Fibroblast of skin of right biceps (primary cell): ENCODE data around the gene OVAAL.
A peak's percentile ranks its signal among the peaks of the same experiment; 100 is the strongest.

Source experiments
- DNase-seq: peaks from one replicate; pipeline ENCODE4 v3.0.0-alpha.2; 2013

Gene OVAAL

GRCh38 chr1:180558664-180559063, at the start of gene OVAAL:
TSS of gene OVAAL (plus strand) at chr1:180558964.
- no peak for DNase-seq

- no peak for DNase-seq
These were observed 47.9 kb upstream of the OVAAL start for GRCh38 chr1:180510882-180511281.

DNA sequence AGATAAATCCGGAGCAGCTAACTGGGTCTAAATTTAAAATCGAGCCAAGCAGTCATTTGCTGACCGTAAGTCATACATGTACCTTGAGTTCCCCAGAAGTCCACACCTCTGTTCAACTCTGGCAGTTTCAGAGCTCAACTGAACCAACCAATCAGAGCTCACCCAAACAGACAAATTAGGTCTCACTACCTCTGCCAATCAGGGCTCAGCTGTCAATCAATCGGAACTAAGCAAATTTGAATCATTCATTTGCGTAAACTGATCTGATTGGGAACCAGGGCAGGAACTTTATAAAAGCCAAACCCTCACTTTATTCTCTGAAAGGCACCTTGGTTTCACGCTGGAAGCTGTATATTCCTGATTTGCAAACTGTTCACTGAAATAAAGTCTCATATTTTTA, 45.2 kb upstream of the OVAAL start:
- no peak for DNase-seq

- DNase-seq, result no peak
These were observed 43.4 kb upstream of the OVAAL start for GRCh38 chr1:180515364-180515763.

DNA sequence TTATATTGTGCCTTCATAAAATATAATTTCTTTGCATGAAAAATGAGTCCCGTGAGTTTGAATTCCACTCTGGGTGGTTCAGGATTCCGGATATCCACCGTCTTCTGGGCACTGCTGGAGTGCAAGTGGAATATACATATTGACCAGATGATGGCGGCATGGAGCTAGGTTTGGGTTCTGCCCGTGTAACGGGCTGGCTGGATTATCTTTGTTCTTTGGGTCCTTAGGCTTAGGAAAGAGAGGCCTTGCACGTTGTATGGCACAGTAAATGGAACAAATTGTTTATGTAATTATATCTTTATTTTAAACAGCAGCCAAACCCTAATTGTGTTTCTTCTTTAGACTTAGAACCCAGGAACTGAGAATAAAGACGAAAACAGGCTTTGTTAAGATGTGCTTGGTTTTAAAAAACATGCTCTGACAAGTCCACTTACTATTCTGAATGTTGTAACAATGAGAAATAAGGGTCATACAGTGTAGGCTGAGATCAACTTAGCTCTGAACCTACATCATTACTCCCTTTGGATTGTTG, 42.8 kb upstream of the OVAAL start:
- DNase-seq, result peak; percentile 70

DNA sequence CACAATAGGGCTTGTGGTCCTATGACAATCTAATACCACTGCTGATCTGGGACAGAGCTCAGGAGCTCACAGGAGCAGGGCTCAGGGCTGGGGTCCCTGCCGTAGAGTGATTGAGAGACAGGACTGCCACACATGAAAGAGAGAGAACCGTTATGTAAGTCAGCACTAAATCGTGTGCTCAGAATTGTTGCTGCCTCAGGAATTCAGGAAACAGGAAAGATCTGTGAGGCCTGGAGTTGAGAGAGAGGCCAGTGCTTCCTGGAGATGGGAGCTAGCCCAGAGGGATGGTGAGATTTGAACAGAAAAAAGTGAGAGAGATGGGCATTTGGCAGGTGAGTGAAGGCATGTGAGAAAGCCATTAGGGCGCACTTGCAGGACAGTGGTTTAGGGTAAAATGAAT, 38.9 kb upstream of the OVAAL start:
- DNase-seq, result no peak

DNA sequence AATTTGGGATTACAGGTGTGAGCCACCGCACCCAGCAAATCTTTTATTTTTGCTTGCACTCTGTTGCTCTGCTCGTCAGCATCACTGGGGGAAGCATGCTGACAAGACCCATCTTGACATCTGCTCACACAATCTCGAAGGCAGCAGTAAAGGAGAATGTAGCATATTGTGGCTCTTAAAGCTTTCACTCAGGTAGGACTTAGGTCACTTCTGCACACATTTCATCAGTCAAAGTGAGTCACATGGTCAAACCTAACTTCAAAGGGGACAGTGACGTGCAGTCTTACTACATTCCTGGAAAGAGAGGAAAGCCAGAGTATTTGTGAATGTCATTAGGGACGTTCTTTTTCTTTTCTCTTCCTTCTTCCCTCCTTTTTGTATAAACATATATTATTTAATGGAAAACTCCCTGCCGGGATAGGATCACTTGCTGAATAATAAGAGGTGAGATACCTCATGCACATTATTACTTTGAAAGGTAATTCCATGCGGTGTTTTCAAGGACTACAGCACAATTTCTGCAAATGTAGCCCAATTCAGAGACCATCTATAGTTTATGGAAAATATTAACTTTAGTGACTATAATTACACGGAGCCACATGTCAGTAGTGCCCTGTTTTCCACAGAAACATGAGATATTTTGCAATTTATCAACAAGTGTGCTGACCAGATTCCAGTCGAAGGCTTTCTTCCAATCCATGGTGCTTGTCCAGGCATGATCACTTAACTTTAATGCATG, 37.1 kb upstream of the OVAAL start:
- DNase-seq, result peak; percentile 61

GRCh38 chr1:180522213-180522515, 36.6 kb upstream of the OVAAL start:
- DNase-seq, result no peak

- no peak for DNase-seq
These were observed 34.4 kb upstream of the OVAAL start for GRCh38 chr1:180524160-180524914.

- DNase-seq, result no peak
These were observed 33.6 kb upstream of the OVAAL start for GRCh38 chr1:180524915-180525714.

DNA sequence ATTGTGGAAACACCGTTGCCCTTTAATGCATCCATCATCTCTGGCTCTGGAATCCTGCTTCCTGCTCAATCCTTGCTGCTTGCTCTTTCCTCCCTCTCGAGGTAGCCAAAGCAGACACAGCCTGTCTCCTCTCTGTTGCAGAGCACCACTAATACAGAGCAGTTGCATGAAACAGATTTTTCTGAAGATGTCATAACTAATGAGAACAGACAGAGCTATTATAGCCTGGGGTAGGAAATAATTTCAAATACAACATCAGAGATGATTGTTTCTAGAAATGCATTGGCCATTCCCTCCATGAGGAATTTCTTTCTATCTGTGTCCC, 33.1 kb upstream of the OVAAL start:
- no peak for DNase-seq

DNA sequence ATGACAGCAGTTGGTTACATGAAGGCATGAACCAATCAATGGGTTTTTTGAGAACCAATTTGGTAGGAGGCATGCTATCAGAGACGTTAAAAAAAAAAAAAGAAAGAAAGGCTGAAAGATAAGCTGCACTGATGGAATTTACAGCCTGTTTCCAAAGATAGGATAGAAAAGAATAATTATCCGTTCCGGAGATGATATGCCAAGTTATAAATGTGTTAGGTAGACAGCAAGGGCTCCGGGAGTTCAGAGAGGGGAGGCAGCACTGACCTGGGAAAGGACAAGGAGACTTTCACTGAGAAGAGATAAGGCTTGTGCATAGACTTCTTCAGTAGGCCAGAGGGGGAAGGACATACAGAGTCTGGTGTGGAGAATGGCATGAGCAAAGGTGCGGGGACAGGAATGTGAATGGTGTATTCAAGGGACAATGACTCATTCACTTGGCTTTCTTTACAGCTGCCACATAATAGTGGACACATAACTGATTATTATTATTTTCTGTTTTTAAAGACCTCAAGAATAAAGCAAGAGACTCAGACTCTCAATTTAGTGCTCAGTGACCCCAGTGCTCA, 31.6 kb upstream of the OVAAL start:
- peak; percentile 51 for DNase-seq

DNA sequence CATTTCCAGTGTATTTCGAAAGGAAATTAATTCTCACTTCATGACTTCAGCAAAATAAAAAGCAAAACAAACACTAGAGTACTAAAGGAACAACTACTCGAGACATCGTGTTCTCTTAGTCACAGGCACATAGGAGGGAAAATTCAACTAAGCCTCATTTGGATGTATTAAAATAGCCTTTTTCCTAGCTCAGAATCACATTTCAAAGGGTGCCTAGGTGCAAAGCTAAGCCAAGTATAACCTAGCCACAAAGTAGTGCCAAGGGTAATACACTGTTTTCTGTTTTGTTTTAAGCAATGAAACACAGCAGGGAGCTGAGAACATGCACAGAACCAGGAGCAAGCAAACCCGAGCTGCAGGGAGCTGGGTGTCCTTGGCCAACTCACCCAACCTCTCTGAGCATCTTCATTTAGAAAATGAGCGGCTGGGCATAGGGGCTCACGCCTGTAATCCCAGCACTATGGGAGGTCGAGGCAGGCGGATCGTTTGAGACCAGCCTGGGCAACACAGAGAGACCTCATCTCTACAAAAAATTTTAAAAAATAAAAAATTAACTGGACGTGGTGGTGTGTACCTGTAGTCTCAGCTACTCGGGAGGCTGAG, 29.8 kb upstream of the OVAAL start:
- no peak for DNase-seq

GRCh38 chr1:180530501-180530900, 28.3 kb upstream of the OVAAL start:
- peak; percentile 57 for DNase-seq

GRCh38 chr1:180532854-180533253, 25.9 kb upstream of the OVAAL start:
- no peak for DNase-seq

- DNase-seq, result peak; percentile 53
These were observed 25.3 kb upstream of the OVAAL start for GRCh38 chr1:180533266-180533987.

GRCh38 chr1:180534214-180534613, 24.6 kb upstream of the OVAAL start:
- DNase-seq, result no peak

DNA sequence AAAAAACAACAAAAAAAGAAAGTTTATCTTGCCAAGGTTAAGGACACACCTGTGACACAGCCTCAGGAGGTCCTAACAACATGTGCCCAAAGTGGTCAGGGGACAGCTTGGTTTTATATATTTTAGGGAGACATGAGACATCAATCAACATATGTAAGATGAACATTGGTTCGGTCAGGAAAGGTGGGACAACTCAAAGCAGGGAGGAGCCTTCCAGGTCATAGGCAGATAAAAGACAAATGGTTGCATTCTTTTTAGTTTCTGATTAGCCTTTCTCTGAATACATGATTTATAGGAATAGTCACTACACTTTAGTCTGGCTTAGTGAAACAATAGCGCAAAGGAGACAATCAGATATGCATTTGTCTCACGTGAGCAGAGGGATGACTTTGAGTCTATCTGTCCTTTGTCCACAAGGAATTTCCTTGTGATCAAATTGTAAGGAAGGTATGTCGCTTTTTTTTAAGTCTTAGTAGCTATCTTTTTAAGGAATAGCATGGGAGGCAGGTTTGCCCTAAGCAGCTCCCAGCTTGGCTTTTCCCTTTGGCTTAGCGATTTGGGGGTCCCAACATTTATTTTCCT, 23.3 kb upstream of the OVAAL start:
- no peak for DNase-seq

DNA sequence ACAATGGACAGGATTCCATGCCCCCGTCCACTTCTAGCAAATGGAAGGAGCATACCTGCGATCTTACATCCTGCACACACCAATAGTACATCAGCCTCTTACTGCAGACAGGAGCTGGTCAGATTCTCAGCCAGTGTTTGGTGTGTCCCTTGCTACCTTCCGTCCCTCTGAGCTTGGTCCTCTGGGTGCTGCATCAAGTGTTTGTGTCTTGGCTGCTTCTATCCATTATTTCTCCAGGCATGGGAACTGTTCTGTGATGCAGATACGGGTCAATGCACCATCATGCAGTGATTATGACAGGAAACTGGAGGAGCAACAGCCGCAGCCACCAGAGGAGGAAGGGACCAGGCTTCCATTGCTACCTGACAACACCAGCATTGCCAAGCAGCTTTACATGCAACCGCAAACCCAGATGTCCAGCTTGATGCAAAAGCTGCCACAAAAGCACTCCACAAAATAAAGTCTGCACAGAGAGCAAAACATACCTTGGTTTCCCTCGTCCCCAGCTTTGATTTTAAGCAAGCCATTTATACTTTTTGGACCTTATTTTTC, 21.9 kb upstream of the OVAAL start:
- DNase-seq, result no peak

DNA sequence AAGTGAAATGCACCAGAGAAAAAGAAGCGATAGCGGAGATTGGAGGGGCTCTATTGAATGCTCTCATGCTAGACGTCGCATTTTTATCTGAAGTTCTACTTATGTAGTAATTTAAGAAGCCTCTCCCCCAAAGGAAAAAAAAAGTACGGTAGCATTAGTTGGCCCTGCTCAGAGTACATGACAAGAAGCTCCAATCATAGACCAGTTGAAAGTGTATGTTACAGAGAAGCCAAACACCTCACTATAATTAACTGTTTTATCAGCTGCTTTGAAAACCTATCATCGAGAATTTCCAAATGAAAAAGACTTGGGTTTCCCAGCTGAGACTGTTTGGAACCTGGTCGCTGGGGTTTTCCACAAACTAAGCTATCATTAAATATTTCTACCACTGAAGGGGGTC, 19.6 kb upstream of the OVAAL start:
- DNase-seq, result no peak
